HAP-1 (cell line): ENCODE data around the gene WDR48.

Experiments
- DNase-seq, 2 experiments: peaks; one replicate each; pipeline ENCODE4 v3.0.0-alpha.2; 2016 to 2020; ENCODE audit warnings: low spot score in 2 of 2
- H3K27me3 ChIP-seq: fragments of 250-450 bp; sonication (Bioruptor Pico); 2 replicates; pipeline ENCODE4 v1.5.1; 2020; ENCODE audit warnings: low read depth, mild to moderate bottlenecking, moderate library complexity
- H3K36me3 ChIP-seq: fragments of 250-450 bp; sonication (Bioruptor Pico); replicated peaks from 2 replicates; pipeline ENCODE4 v1.5.1; 2020; ENCODE audit warnings: mild to moderate bottlenecking
- H3K4me1 ChIP-seq: fragments of 250-450 bp; sonication (Bioruptor Pico); 2 replicates; pipeline ENCODE4 v1.5.1; 2020; ENCODE audit warnings: mild to moderate bottlenecking
- H3K4me3 ChIP-seq: fragments of 250-450 bp; sonication (Bioruptor Pico); 2 replicates; pipeline ENCODE4 v1.5.1; 2020; ENCODE audit warnings: mild to moderate bottlenecking, moderate library complexity
- H3K9me3 ChIP-seq: fragments of 250-450 bp; sonication (Bioruptor Pico); 2 replicates; pipeline ENCODE4 v1.5.1; 2020; ENCODE audit warnings: mild to moderate bottlenecking, moderate library complexity
- in situ Hi-C: fragments of 300-500 bp; cut with MboI; formaldehyde crosslinking; loops from 3 replicates; pipeline ENCODE4 v1.14.3; 2020; ENCODE audit warnings: low sequenced_read_pairs, inconsistent platforms, mixed read lengths

WDR48 gene

DNA sequence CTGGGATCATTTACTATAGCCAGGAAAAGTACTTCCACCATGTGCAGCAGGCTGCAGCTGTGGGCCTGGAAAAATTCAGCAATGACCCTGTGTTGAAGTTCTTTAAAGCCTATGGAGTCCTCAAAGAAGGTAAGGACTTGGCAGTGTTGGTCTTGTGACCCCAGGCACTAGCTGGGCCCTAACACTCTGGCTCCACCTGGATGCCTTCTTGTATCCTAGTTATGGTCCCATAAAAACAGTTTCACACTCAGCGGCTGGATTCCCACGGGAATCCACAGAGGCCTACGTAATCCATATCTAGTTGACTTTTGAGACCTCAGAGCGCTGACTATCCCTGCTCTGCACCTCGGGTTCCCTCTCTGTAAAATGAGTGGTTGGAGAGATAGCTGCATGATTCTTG, 57.3 kb downstream of the WDR48 start:
- Histone ChIP-seq H3K4me1 (peaks cover 12% of the 10 kb centered on the region; the same call in 1 of the 2 replicates), H3K4me3 (no peak overlapping the region), H3K27me3 (no peaks in the 10 kb centered on the region), H3K9me3 (no peaks in the 10 kb centered on the region), H3K36me3 (peaks cover 3% of the 10 kb centered on the region; the same call in 1 of the 2 replicates)
- no peak for DNase-seq
- in situ Hi-C loops: loop anchor here (25.0 kb wide), 1 partner anchor 178 kb away; the partner anchor contains the start of gene CX3CR1

DNA sequence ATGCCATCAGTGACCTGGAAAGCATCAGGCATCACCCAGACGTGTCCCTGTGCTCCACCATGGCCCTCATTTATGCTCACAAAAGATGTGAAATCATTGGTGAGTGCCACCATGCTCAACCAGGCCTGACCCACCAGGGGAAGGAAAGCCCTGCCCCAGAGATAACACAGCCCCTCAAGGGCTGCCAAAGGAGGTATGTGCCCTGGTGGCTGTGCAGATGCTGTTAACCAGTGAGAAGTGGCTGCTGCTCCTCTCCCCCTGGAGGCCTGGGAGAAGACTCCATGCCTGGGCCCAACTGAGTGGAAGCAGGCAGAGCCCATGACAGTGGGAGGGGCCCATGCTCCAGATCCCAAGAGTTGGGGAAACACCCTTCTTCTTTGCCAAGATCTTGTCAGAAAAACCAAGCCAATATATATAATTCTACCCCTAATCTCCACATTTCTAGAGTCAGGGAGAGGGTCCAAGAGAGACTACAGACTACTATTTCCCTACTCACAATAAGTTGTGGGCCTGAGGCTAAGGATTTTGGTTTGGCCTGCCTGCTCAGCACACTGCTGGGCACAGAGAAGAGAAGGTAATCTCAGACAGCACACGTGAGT, 58.3 kb downstream of the WDR48 start:
- H3K36me3 ChIP-seq: peaks cover 3% of the 10 kb centered on the region; the same call in 1 of the 2 replicates
- no peaks in the 10 kb centered on the region for H3K27me3 ChIP-seq
- in situ Hi-C loops: loop anchor here (25.0 kb wide), 1 partner anchor 177 kb away; the partner anchor contains the start of gene CX3CR1
- H3K9me3 ChIP-seq: no peaks in the 10 kb centered on the region
- H3K4me3 ChIP-seq: no peak overlapping the region
- H3K4me1 ChIP-seq: peaks cover 12% of the 10 kb centered on the region; the same call in 1 of the 2 replicates
- no peak for DNase-seq

DNA sequence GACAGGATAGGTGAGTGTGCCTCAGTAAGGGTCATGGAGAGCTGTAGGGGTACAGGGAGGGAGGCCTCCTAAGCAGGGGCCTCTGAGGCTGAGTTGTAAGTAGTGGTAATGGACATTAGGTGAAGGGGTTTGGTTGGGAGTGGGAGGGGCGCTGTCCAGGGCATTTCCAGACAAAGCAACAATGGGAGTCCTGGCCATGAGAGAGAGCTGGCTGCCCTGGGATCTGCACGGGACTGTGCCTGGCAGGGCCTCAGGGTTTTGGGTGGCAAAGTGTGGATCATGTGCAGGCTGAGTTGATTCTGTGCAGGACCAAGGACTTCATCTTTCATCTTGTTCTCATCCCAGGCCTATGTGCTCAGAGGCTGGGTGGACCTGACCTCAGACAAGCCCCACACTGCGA, 60.3 kb downstream of the WDR48 start:
- no peaks in the 10 kb centered on the region for H3K27me3 ChIP-seq
- H3K36me3 ChIP-seq: no peaks in the 10 kb centered on the region; the same call in 1 of the 2 replicates
- in situ Hi-C loops: loop anchor here (25.0 kb wide), 1 partner anchor 175 kb away; the partner anchor contains the start of gene CX3CR1

DNA sequence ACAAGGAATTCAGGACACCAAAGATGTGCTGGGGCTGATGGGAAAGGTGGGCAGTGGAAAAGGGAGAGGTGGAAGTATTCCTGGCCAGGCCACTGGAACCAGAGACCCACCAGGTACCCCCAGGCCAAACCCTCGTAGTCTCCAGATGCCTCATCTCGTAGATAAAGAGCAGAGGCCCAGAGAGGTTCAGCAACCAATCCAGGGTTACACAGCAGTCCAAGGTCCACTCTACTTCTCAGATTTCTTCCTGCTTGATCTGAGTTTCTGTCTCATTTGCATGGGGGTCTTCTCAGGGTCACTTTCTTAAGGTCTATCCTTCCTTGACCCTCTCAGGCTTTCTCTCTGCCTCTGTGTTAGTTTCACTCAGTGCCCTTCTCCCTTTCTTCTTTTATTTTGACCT, 60.7 kb downstream of the WDR48 start:
- H3K27me3 ChIP-seq: no peaks in the 10 kb centered on the region
- peaks cover 12% of the 10 kb centered on the region; the same call in 1 of the 2 replicates for H3K4me1 ChIP-seq
- DNase-seq: no peak
- no peak overlapping the region for H3K4me3 ChIP-seq
- H3K36me3 ChIP-seq: no peaks in the 10 kb centered on the region
- in situ Hi-C loops: loop anchor here (25.0 kb wide), 1 partner anchor 175 kb away; the partner anchor contains the start of gene CX3CR1
- H3K9me3 ChIP-seq: no peaks in the 10 kb centered on the region

More for the DNA sequence above, 60.3 kb downstream of the WDR48 start:
- no peaks in the 10 kb centered on the region for H3K9me3 ChIP-seq
- no peak for DNase-seq
- peaks cover 12% of the 10 kb centered on the region; the same call in 1 of the 2 replicates for H3K4me1 ChIP-seq
- H3K4me3 ChIP-seq: no peak overlapping the region

DNA sequence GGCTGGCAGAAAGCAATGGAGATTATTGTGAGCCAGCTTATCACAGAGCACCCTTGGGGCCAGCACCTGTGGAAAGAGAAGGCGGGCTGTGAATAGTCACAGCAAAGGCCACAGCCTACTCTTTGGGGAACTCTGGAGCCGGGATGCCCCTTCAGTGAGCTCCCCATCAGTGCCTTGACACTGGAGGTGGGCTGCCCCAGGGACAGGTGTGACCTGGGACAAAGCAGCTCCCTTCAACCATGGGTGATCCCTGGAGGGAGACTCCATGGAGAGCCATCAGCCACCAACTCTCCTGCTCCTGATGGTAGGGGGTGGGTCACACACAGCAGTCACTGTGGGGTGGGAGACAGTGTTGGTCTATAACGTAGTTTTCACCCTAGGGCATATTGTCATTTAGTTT, 61.5 kb downstream of the WDR48 start:
- H3K27me3 ChIP-seq: no peaks in the 10 kb centered on the region
- DNase-seq: no peak
- in situ Hi-C loops: loop anchor here (25.0 kb wide), 1 partner anchor 174 kb away; the partner anchor contains the start of gene CX3CR1
- no peaks in the 10 kb centered on the region for H3K9me3 ChIP-seq
- H3K4me1 ChIP-seq: peaks cover 7% of the 10 kb centered on the region; the same call in 1 of the 2 replicates
- H3K4me3 ChIP-seq: no peak overlapping the region
- H3K36me3 ChIP-seq: no peaks in the 10 kb centered on the region

DNA sequence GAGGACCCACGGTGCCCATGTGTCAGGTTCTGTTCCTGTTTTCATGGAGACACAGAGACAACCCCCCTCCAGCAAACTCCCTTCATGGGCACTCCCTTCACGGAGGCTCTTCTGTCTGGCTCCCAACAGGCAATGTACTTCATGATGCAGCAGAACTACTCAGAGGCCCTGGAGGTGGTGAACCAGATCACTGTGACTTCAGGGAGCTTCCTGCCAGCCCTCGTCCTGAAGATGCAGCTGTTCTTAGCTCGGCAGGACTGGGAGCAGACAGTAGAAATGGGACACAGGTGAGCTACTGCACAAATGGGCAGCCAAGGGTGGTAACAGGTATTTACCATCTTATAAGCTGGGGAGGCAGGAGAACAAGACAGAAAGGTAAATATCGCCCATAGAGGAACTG, 62.6 kb downstream of the WDR48 start:
- DNase-seq: no peak
- Histone ChIP-seq H3K4me3 (no peak overlapping the region), H3K27me3 (no peaks in the 10 kb centered on the region), H3K4me1 (peaks cover 7% of the 10 kb centered on the region; the same call in 1 of the 2 replicates), H3K36me3 (no peaks in the 10 kb centered on the region), H3K9me3 (no peaks in the 10 kb centered on the region)
- in situ Hi-C loops: loop anchor here (25.0 kb wide), 1 partner anchor 173 kb away; the partner anchor contains the start of gene CX3CR1

DNA sequence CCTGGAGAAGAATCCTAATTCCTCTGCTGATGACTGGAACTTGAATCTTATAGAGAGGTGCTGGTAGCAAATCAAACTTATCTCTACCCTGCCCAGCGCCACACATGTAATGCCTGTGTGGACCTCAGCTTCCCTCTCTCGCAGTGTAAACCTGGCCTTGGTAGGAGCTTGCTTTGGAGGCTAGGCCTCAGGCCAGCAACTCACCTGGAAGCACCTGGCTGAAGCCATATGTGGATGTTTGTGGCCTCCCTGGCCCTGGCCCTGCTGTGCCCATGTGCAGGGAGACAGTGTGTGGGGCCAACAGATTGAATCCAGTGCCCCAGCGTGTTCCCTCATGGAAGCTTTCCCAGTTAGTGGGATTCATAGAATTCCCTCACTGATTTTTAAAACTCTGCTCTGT, 64.1 kb downstream of the WDR48 start:
- H3K27me3 ChIP-seq: no peaks in the 10 kb centered on the region
- H3K4me3 ChIP-seq: no peak overlapping the region
- no peak for DNase-seq
- no peaks in the 10 kb centered on the region for H3K36me3 ChIP-seq
- peaks cover 7% of the 10 kb centered on the region; the same call in 1 of the 2 replicates for H3K4me1 ChIP-seq
- H3K9me3 ChIP-seq: no peaks in the 10 kb centered on the region
- in situ Hi-C loops: loop anchor here (25.0 kb wide), 1 partner anchor 171 kb away; the partner anchor contains the start of gene CX3CR1

DNA sequence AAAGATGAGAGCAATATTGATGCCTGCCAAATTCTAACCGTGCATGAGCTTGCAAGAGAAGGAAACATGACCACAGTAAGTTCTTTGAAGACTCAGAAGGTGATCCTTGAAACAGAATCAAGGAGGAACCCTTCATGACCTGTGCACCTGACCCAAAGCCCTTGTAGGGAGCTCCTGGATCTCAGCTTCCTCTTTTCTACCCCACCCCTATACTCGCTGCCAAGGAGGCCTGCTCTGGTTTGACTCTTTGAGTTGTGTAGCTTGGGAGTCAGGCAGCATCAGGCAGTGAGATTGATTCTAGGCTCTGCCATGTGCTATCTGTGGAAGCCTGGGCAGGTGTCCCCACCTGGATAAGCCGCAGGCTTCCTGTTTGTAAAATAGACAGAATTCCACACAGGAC, 66.3 kb downstream of the WDR48 start:
- Histone ChIP-seq H3K9me3 (no peaks in the 10 kb centered on the region), H3K4me1 (peaks cover 7% of the 10 kb centered on the region; the same call in 1 of the 2 replicates), H3K27me3 (no peaks in the 10 kb centered on the region), H3K4me3 (no peak overlapping the region), H3K36me3 (no peaks in the 10 kb centered on the region)
- in situ Hi-C loops: loop anchor here (25.0 kb wide), 1 partner anchor 169 kb away; the partner anchor contains the start of gene CX3CR1
- DNase-seq: no peak

DNA sequence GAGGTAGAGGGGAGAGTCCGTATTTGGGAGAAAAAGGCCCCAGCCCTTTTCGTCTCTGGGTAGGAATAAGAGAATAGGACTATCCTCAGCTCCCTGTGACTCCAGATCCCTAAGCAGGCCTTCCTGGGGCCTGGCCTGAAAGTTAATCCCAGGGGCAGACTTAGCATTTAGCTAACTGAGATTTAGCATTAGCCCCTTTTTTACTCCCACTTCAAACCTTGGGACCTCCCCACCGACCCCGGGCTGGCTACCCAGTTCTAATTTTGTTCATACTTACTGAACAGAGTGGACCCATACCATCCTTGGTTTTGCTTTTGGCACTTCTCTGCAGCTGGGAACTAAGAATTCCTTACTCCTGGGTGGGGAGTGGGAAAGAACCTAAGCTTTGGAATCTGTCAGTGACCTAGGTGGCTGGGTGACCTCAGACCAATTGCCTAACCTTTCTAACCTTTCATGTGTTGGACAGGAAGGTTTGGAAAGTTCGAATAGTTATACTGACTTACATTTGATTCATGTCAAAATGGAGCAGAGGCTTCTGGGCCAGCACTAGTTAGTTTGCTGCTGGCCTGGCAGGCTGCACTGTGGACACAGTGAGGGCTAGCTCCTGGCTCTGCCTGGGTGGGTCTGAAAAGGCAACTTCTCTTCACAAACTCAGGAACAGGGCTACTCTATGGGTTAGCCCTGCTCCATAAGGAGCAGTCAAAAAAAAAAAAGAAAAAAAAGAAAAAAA, 67.3 kb downstream of the WDR48 start:
- Histone ChIP-seq H3K4me3 (no peak overlapping the region), H3K9me3 (no peaks in the 10 kb centered on the region), H3K4me1 (no peaks in the 10 kb centered on the region), H3K36me3 (no peaks in the 10 kb centered on the region), H3K27me3 (no peaks in the 10 kb centered on the region)
- in situ Hi-C loops: loop anchor here (25.0 kb wide), 1 partner anchor 168 kb away; the partner anchor contains the start of gene CX3CR1
- DNase-seq: no peak

DNA sequence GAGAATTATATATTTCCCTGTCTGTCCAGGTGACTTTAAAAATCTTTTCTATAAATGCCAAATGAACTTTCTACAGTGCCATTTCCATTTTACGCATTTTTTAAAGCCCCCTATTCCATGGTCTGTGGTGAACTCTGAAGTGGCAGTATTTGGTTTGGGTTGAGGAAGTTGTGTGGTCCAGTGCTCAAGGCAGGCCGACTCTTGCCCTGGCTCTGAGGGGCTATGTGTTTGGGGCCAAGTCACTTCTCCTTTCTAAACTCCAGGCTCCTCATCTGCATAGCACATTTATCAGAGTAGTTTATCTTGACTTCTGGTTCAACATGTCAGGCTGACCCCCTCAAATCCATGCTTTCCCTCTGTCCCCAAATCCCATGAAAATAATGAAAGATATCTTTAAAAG, 69.8 kb downstream of the WDR48 start:
- Histone ChIP-seq H3K4me1 (no peaks in the 10 kb centered on the region), H3K4me3 (no peak overlapping the region), H3K27me3 (no peaks in the 10 kb centered on the region), H3K9me3 (no peaks in the 10 kb centered on the region), H3K36me3 (no peaks in the 10 kb centered on the region)
- in situ Hi-C loops: loop anchor here (25.0 kb wide), 1 partner anchor 166 kb away; the partner anchor contains the start of gene CX3CR1
- no peak for DNase-seq

DNA sequence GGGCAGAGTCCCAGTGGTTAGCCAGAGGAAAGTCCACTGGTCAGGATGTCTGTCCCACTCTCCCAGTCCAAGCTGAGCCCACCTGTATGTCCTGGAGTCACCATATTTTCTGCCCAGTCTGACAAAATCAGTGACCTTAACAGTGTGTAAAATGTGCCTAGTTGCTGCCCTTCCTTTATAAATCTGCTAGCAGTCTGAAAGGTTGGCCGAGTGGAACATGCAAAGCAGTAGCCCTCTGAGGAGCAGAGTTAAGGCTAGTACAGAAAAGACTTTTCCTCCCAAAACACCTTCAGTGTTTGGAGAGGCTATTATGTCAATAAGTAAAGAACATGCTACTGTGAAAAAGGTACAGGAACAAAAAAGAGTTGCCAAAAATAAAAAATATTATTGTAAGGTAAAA, 71.0 kb downstream of the WDR48 start:
- Histone ChIP-seq H3K9me3 (no peaks in the 10 kb centered on the region), H3K4me1 (no peaks in the 10 kb centered on the region), H3K4me3 (no peak overlapping the region), H3K36me3 (no peaks in the 10 kb centered on the region), H3K27me3 (no peaks in the 10 kb centered on the region)
- no peak for DNase-seq
- in situ Hi-C loops: loop anchor here (25.0 kb wide), 1 partner anchor 164 kb away; the partner anchor contains the start of gene CX3CR1

DNA sequence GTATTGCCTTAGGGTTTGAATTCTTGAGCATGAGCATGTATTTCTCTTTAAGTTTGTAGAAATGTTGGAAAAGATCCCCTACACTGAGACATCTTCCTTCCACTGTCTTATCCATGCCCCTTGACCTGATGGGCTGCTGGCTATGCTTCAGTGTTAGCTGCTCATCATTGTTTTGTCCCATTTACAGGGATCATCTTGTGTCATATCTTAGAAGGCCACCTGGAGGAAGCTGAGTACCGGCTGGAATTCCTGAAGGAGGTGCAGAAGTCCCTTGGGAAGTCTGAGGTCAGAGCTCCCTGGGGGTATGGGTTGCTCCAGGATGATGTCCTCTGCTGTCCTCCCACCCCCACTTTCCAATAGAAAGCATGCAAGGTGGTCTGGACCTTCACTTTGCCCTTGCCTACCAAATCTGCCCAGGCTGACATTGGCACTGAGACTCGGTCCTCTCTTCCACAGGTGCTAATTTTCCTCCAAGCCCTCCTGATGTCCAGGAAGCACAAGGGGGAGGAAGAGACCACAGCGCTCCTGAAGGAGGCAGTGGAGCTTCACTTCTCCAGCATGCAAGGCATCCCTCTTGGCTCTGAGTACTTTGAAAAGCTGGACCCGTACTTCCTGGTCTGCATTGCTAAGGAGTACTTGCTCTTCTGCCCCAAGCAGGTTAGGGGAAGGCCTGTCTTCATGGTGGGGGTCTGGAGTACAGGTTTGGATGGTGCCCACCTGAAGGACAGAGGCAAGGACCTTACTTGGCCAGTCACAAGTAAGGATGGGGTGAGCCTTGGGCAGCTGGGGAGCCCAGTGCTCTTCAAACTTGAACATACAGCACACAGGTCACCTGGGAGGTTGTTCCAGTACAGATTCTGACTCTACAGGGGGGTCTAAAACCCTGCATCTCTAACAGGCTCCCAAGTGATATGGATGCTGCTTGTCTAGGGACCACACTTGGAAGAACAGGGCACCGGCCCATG, 73.3 kb downstream of the WDR48 start:
- Histone ChIP-seq H3K4me3 (no peak overlapping the region), H3K36me3 (no peaks in the 10 kb centered on the region), H3K9me3 (no peaks in the 10 kb centered on the region), H3K4me1 (no peaks in the 10 kb centered on the region), H3K27me3 (no peaks in the 10 kb centered on the region)
- in situ Hi-C loops: loop anchor here (25.0 kb wide), 1 partner anchor 162 kb away; the partner anchor contains the start of gene CX3CR1
- no peak for DNase-seq
